ENCODE data around the gene BAHD1. TPM values are rescaled to one million over a fixed set of nuclear protein-coding genes. Genes with fewer than 3 reads are reported as not detected.

Gene BAHD1
- total RNA-seq, 1 donor from 2014 or later: 6.8 TPM

DNA sequence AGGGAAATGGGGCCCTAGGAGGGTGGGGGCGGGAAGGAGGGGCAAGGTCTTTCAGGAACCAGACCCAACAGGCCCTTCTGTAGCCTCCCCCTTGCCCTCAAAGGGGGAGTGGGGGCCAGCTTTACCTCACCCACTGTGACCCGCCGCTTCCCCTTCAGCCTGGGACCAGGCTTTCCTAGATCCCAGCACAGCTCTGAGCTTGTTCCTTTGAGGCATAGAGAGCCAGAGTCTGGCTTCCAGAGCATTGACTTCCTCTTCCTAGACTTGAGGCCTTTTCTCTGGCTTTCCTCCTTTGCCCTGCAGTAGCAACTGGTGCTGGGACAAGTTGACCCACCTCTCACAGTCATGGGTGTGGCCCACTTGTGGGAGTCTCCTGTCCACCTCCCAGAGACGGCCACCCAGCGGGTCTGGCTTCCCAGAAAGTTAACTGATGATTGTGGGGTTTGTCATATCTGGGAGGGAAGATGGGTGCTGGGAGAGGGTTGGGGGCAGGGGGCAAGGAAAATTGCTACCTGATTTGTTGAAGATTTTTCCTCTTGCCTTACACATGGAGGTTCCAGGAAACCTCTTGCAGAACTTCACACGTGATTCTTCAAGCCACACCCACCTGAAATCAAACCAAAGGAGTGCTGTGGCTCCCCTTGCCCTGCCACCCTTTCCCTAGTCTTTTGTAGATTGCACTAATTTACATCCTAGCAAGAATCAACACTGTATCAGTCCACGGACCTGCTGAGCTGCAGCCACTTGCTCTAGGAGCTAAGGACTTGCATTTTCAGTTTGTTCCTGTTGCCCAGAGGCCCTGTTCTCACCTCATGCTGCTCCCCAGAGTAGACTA, 25.9 kb downstream of the BAHD1 start:
- DNase-seq (ENCODE audit: low read depth, low spot score): no peak

DNA sequence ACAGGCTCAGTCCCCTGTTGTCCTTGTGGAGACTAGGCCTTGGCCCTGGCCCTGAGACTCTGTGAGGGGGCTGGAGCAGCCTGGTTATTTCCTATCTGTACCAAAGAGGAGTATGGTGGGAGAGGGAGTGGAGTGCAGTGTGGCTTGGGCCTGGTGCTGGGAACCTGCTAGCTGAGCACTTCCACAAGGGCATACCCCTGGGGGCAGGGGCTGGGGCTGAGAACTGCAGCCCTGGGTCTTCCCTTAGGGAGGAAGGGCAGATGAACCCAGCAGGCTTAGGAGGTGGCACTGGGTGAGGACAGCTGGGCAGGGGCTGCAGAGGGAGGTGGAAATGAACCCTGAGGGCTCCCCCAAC, 26.5 kb downstream of the BAHD1 start:
- no peak for DNase-seq (ENCODE audit: low read depth, low spot score)

DNA sequence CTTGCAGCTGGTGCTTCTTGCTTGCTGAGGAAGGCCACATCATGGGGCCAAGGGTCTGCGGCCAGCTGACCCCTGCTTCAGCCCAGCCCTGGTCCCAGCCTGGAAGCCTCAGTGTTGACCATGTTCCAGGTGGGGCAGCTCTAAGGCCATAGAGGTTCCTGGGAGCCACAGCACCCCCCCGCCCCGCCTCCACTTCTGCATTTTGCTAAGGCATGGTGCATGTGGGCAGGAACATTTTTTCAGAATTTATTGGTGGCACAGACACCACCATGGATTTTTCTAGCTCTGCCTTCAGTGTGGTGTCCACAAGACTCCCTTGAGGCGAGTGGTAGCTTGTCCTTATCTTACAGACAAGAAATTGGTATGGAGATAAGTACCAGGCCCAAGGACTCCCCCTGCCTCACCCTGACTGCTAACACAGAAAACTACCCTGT, 28.2 kb downstream of the BAHD1 start:
- no peak for DNase-seq (ENCODE audit: low read depth, low spot score)

DNA sequence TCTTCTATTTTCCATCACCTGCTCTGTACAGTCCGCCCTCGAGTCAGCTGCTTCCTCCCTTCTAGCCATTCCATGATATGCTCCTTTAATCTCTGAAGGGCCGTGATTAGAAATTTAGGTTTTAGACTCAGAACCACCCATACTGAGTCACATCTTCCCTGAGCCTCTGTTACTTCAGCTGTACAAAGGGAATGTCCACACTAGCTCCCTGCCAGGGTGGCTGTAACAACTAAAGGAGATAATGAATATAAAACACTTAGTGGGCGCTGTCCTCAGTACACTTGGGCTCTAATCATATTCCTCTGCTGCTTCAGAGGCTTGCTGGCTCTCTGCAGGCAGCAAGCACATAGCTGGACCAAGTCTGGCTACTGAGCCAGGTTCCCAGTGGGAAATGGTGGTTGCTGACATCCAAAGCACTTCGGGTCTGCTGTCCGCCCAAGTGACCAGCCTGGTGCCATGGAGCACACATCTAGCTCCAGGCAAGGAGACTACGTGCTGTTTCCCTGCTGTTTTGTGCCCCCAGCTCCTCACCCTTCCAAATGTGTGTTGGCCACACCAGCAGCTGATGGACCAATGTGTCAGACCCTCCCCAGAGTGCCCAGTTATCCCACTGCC, 29.1 kb downstream of the BAHD1 start:
- no peak for DNase-seq (ENCODE audit: low read depth, low spot score)

DNA sequence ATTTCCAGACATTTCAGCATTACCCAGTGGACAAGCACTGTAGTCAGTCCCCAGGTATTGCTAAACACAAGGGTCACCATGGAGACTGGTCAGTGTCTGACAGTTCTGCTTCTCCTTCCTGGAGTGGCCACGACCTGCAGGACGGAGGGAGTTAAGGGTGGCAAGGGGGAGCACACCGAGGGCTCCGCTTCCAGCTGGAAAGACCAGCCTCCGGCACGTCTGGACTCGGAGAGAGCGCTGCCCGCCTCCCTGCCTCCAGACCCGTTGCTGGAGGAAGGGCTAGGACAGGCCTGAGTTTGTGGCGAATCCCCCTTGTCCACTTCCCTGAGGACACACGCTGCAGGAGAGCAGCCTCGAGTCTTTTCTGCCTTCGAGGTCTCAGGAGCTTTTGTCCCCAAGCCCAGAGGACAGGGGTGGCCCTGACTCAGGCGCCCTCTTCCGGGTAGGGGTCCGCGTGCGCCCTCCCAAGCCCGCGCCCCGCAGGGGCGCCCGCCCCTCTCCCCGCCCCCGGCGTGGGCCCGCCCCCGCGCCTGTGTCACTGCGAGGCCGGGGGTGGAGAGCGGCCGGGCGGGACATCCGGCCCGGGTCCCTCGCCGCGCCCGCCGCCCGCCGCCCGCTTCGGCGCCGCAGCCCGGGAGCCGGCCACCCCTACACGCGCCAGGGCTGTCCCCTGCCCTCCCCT, 29.8 kb downstream of the BAHD1 start, which contains the start of gene CHST14:
CHST14 (plus strand) TSS at position 562 of the 682 bp plus-strand sequence. CDS start 230 bp downstream, outside the sequence.
- DNase-seq (ENCODE audit: low read depth, low spot score): no peak

DNA sequence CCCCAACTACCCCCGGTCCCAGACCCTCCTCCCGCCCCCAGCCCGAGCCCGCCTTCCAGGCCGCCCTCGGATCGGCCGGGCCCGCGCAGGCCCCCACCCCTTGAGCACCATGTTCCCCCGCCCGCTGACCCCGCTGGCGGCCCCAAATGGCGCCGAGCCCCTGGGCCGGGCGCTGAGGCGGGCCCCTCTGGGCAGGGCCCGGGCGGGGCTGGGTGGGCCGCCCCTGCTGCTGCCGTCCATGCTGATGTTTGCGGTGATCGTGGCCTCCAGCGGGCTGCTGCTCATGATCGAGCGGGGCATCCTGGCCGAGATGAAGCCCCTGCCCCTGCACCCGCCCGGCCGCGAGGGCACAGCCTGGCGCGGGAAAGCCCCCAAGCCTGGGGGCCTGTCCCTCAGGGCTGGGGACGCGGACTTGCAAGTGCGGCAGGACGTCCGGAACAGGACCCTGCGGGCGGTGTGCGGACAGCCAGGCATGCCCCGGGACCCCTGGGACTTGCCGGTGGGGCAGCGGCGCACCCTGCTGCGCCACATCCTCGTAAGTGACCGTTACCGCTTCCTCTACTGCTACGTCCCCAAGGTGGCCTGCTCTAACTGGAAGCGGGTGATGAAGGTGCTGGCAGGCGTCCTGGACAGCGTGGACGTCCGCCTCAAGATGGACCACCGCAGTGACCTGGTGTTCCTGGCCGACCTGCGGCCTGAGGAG, 30.5 kb downstream of the BAHD1 start:
- DNase-seq (ENCODE audit: low read depth, low spot score): no peak

- DNase-seq (ENCODE audit: low read depth, low spot score): no peak
These were observed 31.0 kb downstream of the BAHD1 start for GRCh38 chr15:40471808-40472150.

DNA sequence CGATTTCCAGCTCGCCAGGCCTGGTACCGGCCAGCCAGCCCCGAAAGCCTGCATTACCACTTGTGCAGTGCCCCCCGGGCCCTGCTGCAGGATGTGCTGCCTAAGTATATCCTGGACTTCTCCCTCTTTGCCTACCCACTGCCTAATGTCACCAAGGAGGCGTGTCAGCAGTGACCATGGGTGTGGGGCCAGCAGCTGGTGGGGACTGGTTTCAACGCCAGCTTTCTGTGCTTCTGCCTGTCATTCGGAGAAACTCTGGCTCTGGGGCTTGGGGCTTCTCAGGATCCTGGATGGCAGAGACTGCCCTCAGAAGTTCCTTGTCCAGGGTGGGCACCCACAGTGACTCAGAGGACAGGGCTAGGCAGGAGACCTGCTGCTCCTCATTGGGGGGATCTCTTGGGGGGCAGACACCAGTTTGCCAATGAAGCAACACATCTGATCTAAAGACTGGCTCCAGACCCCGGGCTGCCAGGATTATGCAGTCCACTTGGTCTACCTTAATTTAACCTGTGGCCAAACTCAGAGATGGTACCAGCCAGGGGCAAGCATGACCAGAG, 31.5 kb downstream of the BAHD1 start:
- no peak for DNase-seq (ENCODE audit: low read depth, low spot score)

GRCh38 chr15:40474581-40474980, 33.8 kb downstream of the BAHD1 start:
- DNase-seq (ENCODE audit: low read depth, low spot score): no peak

DNA sequence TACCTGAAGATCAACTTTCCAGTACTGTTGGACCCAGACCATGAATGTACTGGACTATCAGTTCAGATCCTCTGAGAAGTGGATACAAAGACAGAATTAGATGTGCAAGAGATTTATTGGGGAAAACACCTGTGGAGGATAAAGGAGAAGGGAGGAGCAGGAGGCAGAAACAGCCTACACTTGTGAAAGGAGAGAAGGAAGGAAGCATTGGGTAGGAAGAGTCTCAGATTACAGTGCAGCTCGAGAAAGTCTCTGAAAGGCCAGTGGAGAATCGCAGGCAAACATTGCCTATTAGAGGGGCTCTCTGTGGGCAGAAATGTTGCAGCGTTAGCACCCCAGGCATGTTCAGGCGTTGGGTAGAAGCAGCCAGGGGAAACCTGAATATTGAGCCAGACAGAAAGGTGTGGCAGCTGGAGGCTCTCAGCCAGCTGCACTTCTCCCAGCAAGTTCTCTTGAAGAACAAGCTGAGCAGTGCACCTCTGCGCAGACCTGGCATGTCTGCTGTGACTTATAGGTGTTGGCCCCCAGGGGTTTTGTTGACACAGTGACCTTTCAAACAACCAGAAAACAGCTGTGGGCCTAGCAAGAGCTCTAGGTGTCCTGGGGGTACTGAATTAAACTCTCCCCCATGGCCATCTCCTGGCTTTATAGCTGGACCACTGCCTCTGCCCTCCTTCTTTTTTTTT, 37.0 kb downstream of the BAHD1 start:
- no peak for DNase-seq (ENCODE audit: low read depth, low spot score)

DNA sequence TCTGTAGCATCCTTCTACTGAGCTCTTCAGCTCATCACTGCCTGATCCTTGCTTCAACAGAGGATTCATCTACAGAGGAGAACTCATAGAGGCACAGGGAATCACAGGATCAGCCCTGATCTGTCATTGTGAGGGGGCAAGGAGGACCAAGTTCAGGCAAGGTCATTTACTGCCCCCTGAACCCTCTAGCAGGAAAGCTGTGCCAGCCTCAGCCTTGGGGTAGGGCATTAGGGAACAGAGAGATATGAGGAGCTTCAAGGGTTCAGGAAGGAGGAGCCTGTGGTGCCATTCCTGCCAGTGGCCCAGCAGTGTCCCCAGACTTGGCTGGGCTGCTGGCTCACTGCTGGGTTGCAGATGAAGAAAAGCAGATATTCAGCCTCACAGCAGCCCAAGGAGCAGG, 38.3 kb downstream of the BAHD1 start:
- DNase-seq (ENCODE audit: low read depth, low spot score): no peak

DNA sequence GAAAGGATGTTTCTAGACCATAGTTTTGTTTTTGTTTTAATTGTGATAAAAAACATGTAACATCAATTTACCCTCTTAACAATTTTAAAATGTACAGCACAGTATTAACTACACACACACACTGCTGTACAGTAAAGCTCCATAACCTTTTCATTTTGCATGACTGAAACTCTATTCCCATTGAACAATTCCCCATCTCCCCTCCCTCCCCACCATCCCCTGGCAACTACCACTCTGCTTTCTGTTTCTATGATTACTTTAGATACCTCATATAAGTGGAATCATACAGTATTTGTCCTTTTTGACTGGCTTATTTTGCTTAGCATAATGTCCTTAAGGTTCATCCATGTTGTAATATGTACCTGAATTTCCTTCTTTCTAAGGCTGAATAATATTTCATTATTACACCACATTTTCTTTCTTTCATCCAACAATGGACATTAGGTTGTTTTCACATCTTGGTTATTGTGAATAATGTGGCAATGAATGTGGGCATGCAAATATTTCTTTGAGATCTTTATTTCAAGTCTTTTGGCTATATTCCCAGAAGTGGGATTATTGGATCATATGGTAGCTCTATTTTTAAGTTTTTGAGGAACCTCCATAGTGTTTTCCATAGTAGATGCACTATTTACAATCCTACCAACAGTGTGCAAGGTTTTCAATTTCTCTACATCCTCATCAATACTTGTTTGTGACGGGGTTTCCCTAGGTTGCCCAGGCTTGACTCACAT, 40.8 kb downstream of the BAHD1 start:
- DNase-seq (ENCODE audit: low read depth, low spot score): no peak

DNA sequence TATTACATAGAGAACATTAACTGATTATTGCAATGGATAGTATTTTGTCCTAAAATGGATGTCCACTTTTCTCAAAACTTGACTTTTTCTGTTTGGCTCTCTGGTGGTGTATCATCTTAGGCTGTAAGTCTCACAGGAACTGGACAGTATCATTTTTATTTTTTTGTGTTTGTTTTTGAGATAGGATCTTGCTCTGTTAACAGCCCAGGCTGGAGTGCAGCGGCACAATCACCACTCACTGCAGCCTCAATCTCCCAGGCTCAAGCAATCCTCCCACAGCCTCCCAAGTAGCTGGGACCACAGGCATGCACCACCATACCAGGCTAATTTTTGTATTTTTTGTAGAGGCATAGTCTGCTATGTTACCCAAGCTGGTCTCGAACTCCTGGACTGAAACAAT, 43.2 kb downstream of the BAHD1 start:
- no peak for DNase-seq (ENCODE audit: low read depth, low spot score)

DNA sequence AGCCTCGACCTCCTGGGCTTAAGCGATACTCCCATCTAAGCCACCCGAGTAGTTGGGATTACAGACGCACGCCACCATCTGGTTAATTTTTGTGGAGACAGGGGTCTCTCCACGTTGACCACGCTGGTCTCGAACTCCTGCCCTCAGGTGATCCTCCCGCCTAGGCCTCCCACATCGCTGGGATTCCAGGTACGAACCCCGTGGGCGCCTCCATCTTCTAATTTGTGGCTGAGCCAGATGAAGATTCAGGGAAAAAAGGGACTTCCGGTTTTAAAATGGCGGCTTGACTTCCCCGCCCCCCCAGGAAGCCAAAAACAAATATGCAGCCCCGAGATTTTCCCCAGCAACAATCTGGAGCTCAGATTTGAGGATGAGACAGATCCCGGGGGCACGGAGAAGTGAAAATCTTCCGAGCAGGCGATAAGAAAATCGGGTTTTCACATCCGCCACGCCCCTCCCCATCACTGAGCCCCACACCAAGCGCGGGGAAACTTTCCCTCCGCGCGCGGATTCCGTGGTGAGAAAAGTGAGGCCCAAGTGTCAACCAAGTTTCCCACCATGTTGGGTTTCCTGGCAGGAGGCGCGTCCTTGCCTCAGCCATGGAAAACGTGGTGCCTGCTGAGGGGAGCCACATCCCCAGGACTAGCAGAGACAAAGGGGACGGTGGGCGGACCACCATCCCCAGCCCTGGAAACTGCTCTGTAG, 45.5 kb downstream of the BAHD1 start:
- no peak for DNase-seq (ENCODE audit: low read depth, low spot score)

- no peak for DNase-seq (ENCODE audit: low read depth, low spot score)
These were observed 47.3 kb downstream of the BAHD1 start for GRCh38 chr15:40487816-40488682.

DNA sequence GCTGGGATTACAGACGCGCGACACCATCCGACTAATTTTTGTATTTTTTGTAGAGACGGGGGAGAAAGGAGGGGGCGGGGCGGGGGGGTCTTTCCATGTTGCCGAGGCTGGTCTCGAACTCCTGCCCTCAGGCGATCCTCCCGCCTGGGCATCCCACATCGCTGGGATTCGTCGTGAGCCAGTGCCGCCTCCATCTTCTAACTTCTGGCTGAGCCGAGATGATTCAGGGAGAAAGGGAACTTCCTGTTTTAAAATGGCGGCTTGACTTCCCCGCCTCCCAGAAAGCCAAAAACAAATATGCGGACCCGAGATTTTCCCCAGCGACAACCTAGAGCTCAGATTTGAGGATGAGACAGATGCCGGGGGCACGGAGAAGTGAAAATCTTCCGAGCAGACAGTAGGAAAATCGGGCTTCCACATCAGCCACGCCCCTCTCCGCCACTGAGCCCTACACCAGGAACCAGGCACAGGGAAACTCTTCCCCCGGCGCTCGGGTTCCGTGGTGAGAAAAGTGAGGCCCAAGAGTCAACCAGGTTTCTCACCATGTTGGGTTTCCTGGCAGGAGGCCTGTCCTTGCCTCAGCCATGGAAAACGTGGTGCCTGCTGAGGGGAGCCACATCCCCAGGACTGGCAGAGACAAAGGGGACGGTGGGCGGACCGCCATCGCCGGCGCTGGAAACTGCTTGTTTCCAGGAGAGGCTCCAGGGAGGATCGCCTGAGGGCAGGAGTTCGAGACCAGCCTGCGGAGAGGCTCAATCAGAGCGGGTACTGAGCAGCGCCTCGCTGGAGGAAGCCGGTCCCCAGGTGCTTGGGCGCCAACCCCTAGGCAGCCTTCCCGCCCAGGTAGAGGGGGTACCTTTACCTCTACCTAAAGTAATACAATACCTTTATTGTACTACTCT, 48.8 kb downstream of the BAHD1 start:
- DNase-seq (ENCODE audit: low read depth, low spot score): no peak

DNA sequence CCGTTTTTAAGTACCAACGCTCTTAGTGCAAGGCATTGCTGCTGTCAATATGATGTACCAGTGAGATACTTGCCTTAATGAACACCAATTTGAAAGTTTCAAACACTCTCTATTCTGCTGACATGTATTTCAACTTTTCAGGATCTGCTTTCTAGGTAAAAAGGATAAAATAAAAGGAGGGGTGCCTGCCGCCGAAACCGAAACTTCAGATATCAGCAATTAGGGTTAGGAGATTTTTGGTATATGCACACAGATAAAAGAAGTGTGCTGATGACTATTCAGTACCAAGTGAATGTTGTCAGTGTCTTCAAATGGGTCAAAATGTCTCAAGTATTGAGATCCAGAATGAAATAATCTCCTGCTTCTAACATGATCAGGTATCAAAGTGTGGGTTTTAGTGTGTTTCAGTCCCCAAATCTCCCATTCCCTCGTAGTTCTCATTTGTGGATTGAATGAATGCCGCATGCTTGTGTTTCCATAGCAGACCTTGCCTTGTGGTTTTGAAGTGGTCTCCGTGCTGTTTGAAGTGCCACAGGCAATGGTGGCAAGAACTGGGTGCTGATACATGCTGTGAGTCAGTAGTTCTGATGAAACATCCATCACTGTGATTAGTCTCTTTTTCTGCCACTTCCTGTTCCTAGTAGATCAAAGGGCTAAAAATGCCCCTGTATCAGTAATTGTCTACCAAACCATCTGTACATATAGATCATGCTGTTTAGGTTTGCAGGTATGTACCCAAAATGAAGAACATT, 52.5 kb downstream of the BAHD1 start:
- DNase-seq (ENCODE audit: low read depth, low spot score): no peak
